ENCODE measurements around the gene ZNHIT6.

Gene ZNHIT6

GRCh38 chr1:85677656-85678055 is 30.6 kb downstream of the ZNHIT6 start:
- no peak for TF ChIP-seq POLR2A (IDR thresholded peaks at IDR 0.05; ENCODE audit: extremely low read depth, insufficient read length)
- TF ChIP-seq MYC (IDR thresholded peaks at IDR 0.05; ENCODE audit: low read depth, low read length) = no peak
- no peak for TF ChIP-seq MAX (IDR thresholded peaks at IDR 0.05; ENCODE audit: low read depth, low read length)
- TF ChIP-seq CTCF (IDR thresholded peaks at IDR 0.05; ENCODE audit: low read depth, low read length) = no peak
- DNase-seq (ENCODE audit: low read depth) = no peak

GRCh38 chr1:85672031-85672660 is 36.1 kb downstream of the ZNHIT6 start:
- no peak for DNase-seq (ENCODE audit: low read depth)
- no peak for TF ChIP-seq MYC (IDR thresholded peaks at IDR 0.05; ENCODE audit: low read depth, low read length)
- no peak for TF ChIP-seq POLR2A (IDR thresholded peaks at IDR 0.05; ENCODE audit: extremely low read depth, insufficient read length)
- TF ChIP-seq MAX (IDR thresholded peaks at IDR 0.05; ENCODE audit: low read depth, low read length) = no peak
- TF ChIP-seq CTCF (IDR thresholded peaks at IDR 0.05; ENCODE audit: low read depth, low read length) = no peak

More at GRCh38 chr1:85677656-85678055, 30.6 kb downstream of the ZNHIT6 start:
- no peak overlapping the region for H3K4me3 ChIP-seq (ENCODE audit: low read depth, low read length)

GRCh38 chr1:85665932-85666331 is 42.3 kb downstream of the ZNHIT6 start:
- no peak overlapping the region for H3K4me3 ChIP-seq (ENCODE audit: low read depth, low read length)
- TF ChIP-seq CTCF (IDR thresholded peaks at IDR 0.05; ENCODE audit: low read depth, low read length) = no peak
- no peak for TF ChIP-seq MYC (IDR thresholded peaks at IDR 0.05; ENCODE audit: low read depth, low read length)
- TF ChIP-seq POLR2A (IDR thresholded peaks at IDR 0.05; ENCODE audit: extremely low read depth, insufficient read length) = no peak
- no peak for TF ChIP-seq MAX (IDR thresholded peaks at IDR 0.05; ENCODE audit: low read depth, low read length)
- DNase-seq (ENCODE audit: low read depth) = no peak

More at GRCh38 chr1:85672031-85672660, 36.1 kb downstream of the ZNHIT6 start:
- no peak overlapping the region for H3K4me3 ChIP-seq (ENCODE audit: low read depth, low read length)

- TF ChIP-seq MAX (IDR thresholded peaks at IDR 0.05; ENCODE audit: low read depth, low read length) (no peak), MYC (IDR thresholded peaks at IDR 0.05; ENCODE audit: low read depth, low read length) (no peak), CTCF (IDR thresholded peaks at IDR 0.05; ENCODE audit: low read depth, low read length) (no peak), POLR2A (IDR thresholded peaks at IDR 0.05; ENCODE audit: extremely low read depth, insufficient read length) (no peak)
- no peak overlapping the region for H3K4me3 ChIP-seq (ENCODE audit: low read depth, low read length)
- DNase-seq (ENCODE audit: low read depth) = no peak
Observed at GRCh38 chr1:85663382-85663781, 44.9 kb downstream of the ZNHIT6 start.

- no peak overlapping the region for H3K4me3 ChIP-seq (ENCODE audit: low read depth, low read length)
- no peak for DNase-seq (ENCODE audit: low read depth)
- TF ChIP-seq MAX (IDR thresholded peaks at IDR 0.05; ENCODE audit: low read depth, low read length) = no peak
- no peak for TF ChIP-seq CTCF (IDR thresholded peaks at IDR 0.05; ENCODE audit: low read depth, low read length)
- TF ChIP-seq POLR2A (IDR thresholded peaks at IDR 0.05; ENCODE audit: extremely low read depth, insufficient read length) = no peak
Observed at GRCh38 chr1:85661767-85662166, 46.5 kb downstream of the ZNHIT6 start.
